ENCODE measurements around the gene ACAA1. TPM values are rescaled to one million over a fixed set of nuclear protein-coding genes. Genes with fewer than 3 reads are reported as not detected.

ACAA1 gene
- polyA plus RNA-seq, 1 of the 3 experiments (the other 2 are of a cell fraction), result 86.4 TPM

DNA sequence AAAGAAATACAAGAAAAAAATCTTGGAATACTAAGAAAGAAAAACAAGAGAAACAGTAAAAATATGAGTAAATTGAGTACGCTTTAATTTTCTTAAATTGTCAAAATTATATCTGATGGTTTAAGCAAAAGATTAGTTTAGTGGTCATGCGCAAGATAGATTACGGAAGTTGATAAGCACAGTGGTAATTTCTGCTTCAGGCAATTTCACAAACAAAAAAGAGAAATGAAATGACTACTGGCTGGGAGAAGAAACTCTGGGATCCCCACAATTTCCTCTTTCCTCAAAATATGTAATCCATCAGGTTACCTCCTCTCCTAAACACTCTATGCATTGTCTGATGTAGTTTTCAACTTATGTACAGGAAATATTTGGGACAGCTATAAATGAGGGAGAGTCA lies 10.5 kb upstream of the ACAA1 start:
- H3F3A ChIP-seq (replicated peaks; ENCODE audit: insufficient read depth), result no peaks in the 10 kb centered on the region
- no peak for DNase-seq
- H3K4me3 ChIP-seq (ENCODE audit: low read depth in 2 of 2, low read length in 1 of 2), result no peak overlapping the region
- H2AFZ ChIP-seq (ENCODE audit: low read depth), result no peak overlapping the region
- H3K4me2 ChIP-seq, result no peak overlapping the region
- no peaks in the 10 kb centered on the region for H3K36me3 ChIP-seq (replicated peaks in 1 of 2; ENCODE audit: control insufficient read depth in 1 of 2, insufficient read depth in 2 of 2, low read length in 1 of 2)
- no peaks in the 10 kb centered on the region for H4K20me1 ChIP-seq (ENCODE audit: insufficient read depth)
- H3K27me3 ChIP-seq (ENCODE audit: insufficient read depth), result no peaks in the 10 kb centered on the region
- peaks cover 0 to 5% of the 10 kb centered on the region in 2 experiments; a peak in 1 of 4 replicates for H3K4me1 ChIP-seq (ENCODE audit: control insufficient read depth in 1 of 2, insufficient read depth in 2 of 2, low read depth in 1 of 2, low read length in 1 of 2)
- ChIA-PET POLR2A (no interaction called here), CTCF (interaction anchor here (0.6 to 0.7 kb wide), 2 partner anchors 11 to 15 kb away, joined by 3 read pairs; no protein-coding TSS in a partner anchor)
- TF ChIP-seq RFX5 (IDR thresholded peaks at IDR 0.05; ENCODE audit: low read length) (no peak), NFIC (IDR thresholded peaks at IDR 0.05; ENCODE audit: borderline replicate concordance) (no peak), EP300 (IDR thresholded peaks at IDR 0.05; ENCODE audit: borderline replicate concordance in 1 of 2, low read depth in 1 of 2, low read length in 1 of 2) (no peak)
- WGBS (ENCODE audit: low lambda C conversion rate), result 90% methylated on average over 3 of the region's 3 CpGs
- no peak overlapping the region for H3K9ac ChIP-seq
- no peaks in the 10 kb centered on the region for H3K9me3 ChIP-seq
- no peaks in the 10 kb centered on the region for H3K79me2 ChIP-seq (ENCODE audit: insufficient read depth)
- H3K27ac ChIP-seq (ENCODE audit: low read depth in 2 of 2, low read length in 1 of 2), result no peak overlapping the region
- no peaks in the 10 kb centered on the region for H3K9me2 ChIP-seq

- Histone ChIP-seq H3K4me2 (no peak overlapping the region), H3K9ac (no peak overlapping the region), H3K79me2 (ENCODE audit: insufficient read depth) (no peaks in the 10 kb centered on the region), H3F3A (replicated peaks; ENCODE audit: insufficient read depth) (no peaks in the 10 kb centered on the region), H3K4me1 (ENCODE audit: control insufficient read depth in 1 of 2, insufficient read depth in 2 of 2, low read depth in 1 of 2, low read length in 1 of 2) (peaks cover 0 to 5% of the 10 kb centered on the region in 2 experiments; a peak in 1 of 4 replicates), H4K20me1 (ENCODE audit: insufficient read depth) (no peaks in the 10 kb centered on the region), H3K36me3 (replicated peaks in 1 of 2; ENCODE audit: control insufficient read depth in 1 of 2, insufficient read depth in 2 of 2, low read length in 1 of 2) (peaks cover 0 to 6% of the 10 kb centered on the region in 2 experiments), H3K9me3 (no peaks in the 10 kb centered on the region), H3K9me2 (no peaks in the 10 kb centered on the region), H2AFZ (ENCODE audit: low read depth) (no peak overlapping the region), H3K27ac (ENCODE audit: low read depth in 2 of 2, low read length in 1 of 2) (no peak overlapping the region), H3K27me3 (ENCODE audit: insufficient read depth) (no peaks in the 10 kb centered on the region), H3K4me3 (ENCODE audit: low read depth in 2 of 2, low read length in 1 of 2) (no peak overlapping the region)
- 34% methylated on average over 2 of the region's 2 CpGs for WGBS (ENCODE audit: low lambda C conversion rate)
- CTCF ChIA-PET, result no interaction called here
- POLR2A ChIA-PET, result no interaction called here
- TF ChIP-seq TAF1 (IDR thresholded peaks at IDR 0.05; ENCODE audit: borderline replicate concordance, low read depth, low read length) (no peak), GABPA (IDR thresholded peaks at IDR 0.05; ENCODE audit: low read depth) (no peak), EZH2phosphoT487 (IDR thresholded peaks at IDR 0.05; ENCODE audit: borderline replicate concordance, low read depth) (no peak), YY1 (IDR thresholded peaks at IDR 0.05; ENCODE audit: low read depth) (no peak), TCF12 (IDR thresholded peaks at IDR 0.05) (no peak), PBX3 (IDR thresholded peaks at IDR 0.05) (no peak), FOXM1 (IDR thresholded peaks at IDR 0.05; ENCODE audit: low read depth) (no peak), RFX5 (IDR thresholded peaks at IDR 0.05; ENCODE audit: low read length) (no peak), FOSL2 (IDR thresholded peaks at IDR 0.05; ENCODE audit: borderline replicate concordance, low read depth) (no peak), ELF1 (IDR thresholded peaks at IDR 0.05) (no peak), CHD2 (IDR thresholded peaks at IDR 0.05; ENCODE audit: low read length, partially characterized antibody) (no peak), RAD21 (IDR thresholded peaks at IDR 0.05; ENCODE audit: low read length) (no peak)
- TF ChIP-seq, protein P1, sequence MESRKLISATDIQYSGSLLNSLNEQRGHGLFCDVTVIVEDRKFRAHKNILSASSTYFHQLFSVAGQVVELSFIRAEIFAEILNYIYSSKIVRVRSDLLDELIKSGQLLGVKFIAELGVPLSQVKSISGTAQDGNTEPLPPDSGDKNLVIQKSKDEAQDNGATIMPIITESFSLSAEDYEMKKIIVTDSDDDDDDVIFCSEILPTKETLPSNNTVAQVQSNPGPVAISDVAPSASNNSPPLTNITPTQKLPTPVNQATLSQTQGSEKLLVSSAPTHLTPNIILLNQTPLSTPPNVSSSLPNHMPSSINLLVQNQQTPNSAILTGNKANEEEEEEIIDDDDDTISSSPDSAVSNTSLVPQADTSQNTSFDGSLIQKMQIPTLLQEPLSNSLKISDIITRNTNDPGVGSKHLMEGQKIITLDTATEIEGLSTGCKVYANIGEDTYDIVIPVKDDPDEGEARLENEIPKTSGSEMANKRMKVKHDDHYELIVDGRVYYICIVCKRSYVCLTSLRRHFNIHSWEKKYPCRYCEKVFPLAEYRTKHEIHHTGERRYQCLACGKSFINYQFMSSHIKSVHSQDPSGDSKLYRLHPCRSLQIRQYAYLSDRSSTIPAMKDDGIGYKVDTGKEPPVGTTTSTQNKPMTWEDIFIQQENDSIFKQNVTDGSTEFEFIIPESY (IDR thresholded peaks at IDR 0.05; ENCODE audit: borderline replicate concordance, low read depth), result no peak
- TF ChIP-seq, protein P2, sequence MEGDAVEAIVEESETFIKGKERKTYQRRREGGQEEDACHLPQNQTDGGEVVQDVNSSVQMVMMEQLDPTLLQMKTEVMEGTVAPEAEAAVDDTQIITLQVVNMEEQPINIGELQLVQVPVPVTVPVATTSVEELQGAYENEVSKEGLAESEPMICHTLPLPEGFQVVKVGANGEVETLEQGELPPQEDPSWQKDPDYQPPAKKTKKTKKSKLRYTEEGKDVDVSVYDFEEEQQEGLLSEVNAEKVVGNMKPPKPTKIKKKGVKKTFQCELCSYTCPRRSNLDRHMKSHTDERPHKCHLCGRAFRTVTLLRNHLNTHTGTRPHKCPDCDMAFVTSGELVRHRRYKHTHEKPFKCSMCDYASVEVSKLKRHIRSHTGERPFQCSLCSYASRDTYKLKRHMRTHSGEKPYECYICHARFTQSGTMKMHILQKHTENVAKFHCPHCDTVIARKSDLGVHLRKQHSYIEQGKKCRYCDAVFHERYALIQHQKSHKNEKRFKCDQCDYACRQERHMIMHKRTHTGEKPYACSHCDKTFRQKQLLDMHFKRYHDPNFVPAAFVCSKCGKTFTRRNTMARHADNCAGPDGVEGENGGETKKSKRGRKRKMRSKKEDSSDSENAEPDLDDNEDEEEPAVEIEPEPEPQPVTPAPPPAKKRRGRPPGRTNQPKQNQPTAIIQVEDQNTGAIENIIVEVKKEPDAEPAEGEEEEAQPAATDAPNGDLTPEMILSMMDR (IDR thresholded peaks at IDR 0.05), result no peak
- no peak for DNase-seq
These were observed 9.6 kb upstream of the ACAA1 start for GRCh38 chr3:38146504-38146903.
